ENCODE measurements around the gene GORASP1. TPM values are rescaled to one million over a fixed set of nuclear protein-coding genes. Genes with fewer than 3 reads are reported as not detected.

The GORASP1 gene
- total and polyA plus RNA-seq, 2 of the 13 experiments (the other 11 are each of a cell fraction or from before 2014, with no cell fraction given), result 36.4 to 39.8 TPM

GRCh38 chr3:39098473-39099000 lies 8.9 kb downstream of the GORASP1 start:
- intact Hi-C loops (cut with micrococcal nuclease; ENCODE audit: unreplicated experiment) (loop anchor here (5.0 kb wide), 1 partner anchor 1641 kb away; no protein-coding TSS in a partner anchor), in situ Hi-C loops (cut with HindIII; ENCODE audit: extremely low pct_ligation_motif_present, low pct_unique_long_range_greater_than_20kb) (no loop called here)
- Histone ChIP-seq H3K4me2 (ENCODE audit: low read depth, low read length) (no peak overlapping the region), H4K20me1 (ENCODE audit: insufficient read depth, low read length) (no peaks in the 10 kb centered on the region), H3K79me2 (ENCODE audit: insufficient read depth, low read length) (no peaks in the 10 kb centered on the region), H3K27me3 (ENCODE audit: control insufficient read depth in 1 of 2, insufficient read depth in 2 of 2, low read length in 2 of 2) (no peaks in the 10 kb centered on the region), H3K27ac (ENCODE audit: extremely low read length, insufficient read depth, low read length) (no peak overlapping the region), H3K4me1 (ENCODE audit: insufficient read depth, low read length) (peaks cover 14% of the 10 kb centered on the region), H2AFZ (ENCODE audit: low read length) (no peak overlapping the region), H3K9me3 (ENCODE audit: low read length) (no peaks in the 10 kb centered on the region), H3K36me3 (replicated peaks in 1 of 2; ENCODE audit: control insufficient read depth in 1 of 2, insufficient read depth in 2 of 2, low read length in 2 of 2) (peaks cover 20 to 66% of the 10 kb centered on the region in 2 experiments), H3K4me3 (replicated peaks in 1 of 3; ENCODE audit: insufficient read depth in 1 of 3, low read depth in 2 of 3, low read length in 3 of 3) (no peak overlapping the region), H3K9ac (ENCODE audit: insufficient read depth, low read depth, low read length) (no peak overlapping the region)
- TF ChIP-seq NFATC3 (CRISPR knock-in tag; IDR thresholded peaks at IDR 0.05) (no peak), ZNF382 (CRISPR knock-in tag; IDR thresholded peaks at IDR 0.05; ENCODE audit: borderline replicate concordance) (no peak), ATM (IDR thresholded peaks at IDR 0.05; ENCODE audit: borderline replicate concordance) (no peak), ZNF160 (CRISPR knock-in tag; IDR thresholded peaks at IDR 0.05) (no peak), E2F5 (CRISPR knock-in tag; conservative IDR thresholded peaks at IDR 0.05) (no peak), NR0B2 (CRISPR knock-in tag; IDR thresholded peaks at IDR 0.05) (no peak), YY1 (IDR thresholded peaks at IDR 0.05; ENCODE audit: insufficient read depth, insufficient replicate concordance, low read depth, low read length) (no peak), SKIL (CRISPR knock-in tag; IDR thresholded peaks at IDR 0.05; ENCODE audit: borderline replicate concordance) (no peak), RFX5 (IDR thresholded peaks at IDR 0.05; ENCODE audit: low read depth, low read length) (no peak), SATB2 (CRISPR knock-in tag; IDR thresholded peaks at IDR 0.05) (no peak)
- DNase-seq (ENCODE audit: low spot score) (no peak), ATAC-seq (no peak), FAIRE-seq (no peak)
- BruUV-seq (replicated peaks), result no TSS peak
- CTCF ChIA-PET (ENCODE audit: low intra/inter-chr PET ratio, low total read pairs), result no interaction called here
- WGBS (ENCODE audit: low lambda C conversion rate), result no CpG with 5 or more reads among the region's 8 CpGs
- POLR2A ChIA-PET, result no interaction called here
